GM19023 (cell line): Measurements from ENCODE around the gene CHIT1.

ENCODE experiments used
- ATAC-seq: cut with Tn5 transposase; IDR thresholded peaks from one replicate; pipeline ENCODE4 v1.9.1; 2021; ENCODE audit warnings: mild to moderate bottlenecking, moderate library complexity; ENCODE audit not compliant: unreplicated experiment

Gene CHIT1

DNA sequence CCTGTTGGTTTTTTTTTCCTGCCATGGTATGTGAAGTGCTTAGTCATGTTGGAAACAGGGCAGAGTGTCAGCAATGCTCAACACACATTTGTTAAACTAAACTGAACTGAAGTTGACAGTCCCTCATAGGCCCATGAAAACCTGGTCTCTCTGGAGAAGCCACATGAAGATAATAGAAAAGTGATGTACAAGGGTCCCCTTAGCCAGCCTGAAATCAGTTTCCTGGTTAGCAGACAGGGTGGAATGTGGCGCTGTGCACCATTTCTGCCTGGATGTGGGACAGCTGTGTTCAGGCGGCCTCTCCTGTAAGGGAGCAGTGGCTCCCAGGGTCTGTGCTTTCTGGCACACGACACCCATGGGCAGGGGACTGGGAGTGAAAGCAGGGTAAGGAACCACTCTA is 33.1 kb downstream of the CHIT1 start:
- no peak for ATAC-seq

DNA sequence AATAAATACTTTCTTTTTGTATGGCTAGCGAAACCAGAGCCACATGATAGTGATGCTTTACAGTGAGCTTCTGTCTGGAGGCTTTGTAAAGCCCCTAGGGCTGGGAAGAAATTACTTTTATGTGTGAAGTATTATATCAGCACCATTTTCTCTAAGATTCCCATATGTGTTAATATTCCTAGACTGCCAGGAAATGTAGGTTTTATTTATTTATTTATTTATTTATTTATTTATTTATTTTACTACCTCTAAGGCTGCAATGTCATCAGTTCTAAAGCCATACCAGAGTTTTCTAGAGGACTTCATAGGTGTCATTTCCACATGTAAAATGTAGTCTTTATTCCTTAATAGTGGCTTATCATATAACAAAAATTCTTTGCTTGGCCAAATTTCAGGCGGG is 38.5 kb downstream of the CHIT1 start:
- no peak for ATAC-seq

DNA sequence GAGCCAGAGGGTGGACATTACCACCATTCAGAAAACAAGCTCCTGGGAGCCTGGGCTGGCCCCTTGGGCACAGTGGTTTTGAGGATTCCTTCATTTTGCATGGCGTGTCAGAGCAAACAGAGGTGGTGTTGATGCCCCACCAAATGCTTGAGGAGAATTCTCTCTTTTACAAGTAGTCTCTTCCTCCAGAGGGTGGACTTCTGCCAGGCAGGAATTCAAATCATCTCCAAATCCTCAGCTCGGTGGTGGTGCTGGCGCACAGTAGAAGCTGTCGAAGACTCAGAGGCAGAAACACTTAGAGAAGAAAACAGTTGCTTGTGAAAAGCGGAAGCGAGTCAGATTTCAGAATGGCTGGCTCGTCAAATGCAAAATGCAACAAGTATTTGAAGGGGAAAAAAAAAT is 39.5 kb downstream of the CHIT1 start:
- ATAC-seq = no peak

DNA sequence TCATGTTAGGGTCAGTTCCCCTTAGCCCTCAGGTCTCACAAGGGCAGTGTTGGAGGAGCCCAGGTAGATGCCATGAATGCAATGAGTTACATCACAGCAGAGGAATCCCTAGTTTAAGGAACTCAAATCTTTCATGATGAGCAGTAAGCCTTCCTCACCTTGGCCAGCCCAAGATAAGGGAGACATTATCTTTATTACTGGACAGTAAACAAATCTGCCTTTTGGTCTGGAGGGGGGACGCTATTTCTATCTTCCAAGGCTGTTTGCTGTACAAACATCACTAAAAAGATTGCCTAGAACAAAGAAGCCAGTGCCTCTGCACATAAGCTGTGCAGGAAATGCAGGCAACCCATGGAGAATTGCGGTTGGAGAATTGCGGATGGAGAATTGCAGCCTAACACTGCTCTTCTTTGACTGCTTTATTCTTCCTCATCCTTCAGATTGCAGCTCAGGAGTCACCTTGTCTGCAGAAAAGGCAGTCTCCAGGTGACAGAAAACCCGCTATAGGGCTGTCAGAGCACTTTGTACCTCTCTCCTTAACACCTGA is 40.7 kb downstream of the CHIT1 start:
- ATAC-seq = no peak

DNA sequence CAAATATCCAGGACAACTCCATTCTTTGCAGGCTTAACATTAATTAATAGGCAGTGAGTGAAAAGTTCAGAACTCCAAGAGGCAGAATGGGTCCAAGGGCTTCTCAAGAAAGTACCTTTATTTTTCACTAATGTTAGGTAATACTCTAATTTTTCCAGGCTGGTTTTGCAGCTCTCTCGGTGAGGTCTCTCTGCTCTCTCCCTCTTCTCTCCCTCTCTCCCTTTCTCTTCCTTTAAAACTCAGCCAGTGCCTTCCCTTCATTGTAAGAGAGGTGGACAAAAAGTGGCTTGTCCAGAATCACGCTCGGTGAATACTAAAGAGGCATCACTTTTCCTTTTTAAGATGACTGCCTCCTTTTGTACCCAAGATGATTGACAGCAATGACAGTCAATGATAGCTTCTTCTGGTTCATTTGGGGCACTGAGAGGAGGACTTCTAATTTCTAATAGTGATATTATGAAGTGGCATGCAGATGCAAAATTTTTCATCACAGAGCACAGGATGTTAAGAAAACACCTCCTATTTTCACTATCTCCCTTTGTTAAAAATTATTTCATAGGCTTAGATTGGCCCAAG is 41.7 kb downstream of the CHIT1 start:
- no peak for ATAC-seq

DNA sequence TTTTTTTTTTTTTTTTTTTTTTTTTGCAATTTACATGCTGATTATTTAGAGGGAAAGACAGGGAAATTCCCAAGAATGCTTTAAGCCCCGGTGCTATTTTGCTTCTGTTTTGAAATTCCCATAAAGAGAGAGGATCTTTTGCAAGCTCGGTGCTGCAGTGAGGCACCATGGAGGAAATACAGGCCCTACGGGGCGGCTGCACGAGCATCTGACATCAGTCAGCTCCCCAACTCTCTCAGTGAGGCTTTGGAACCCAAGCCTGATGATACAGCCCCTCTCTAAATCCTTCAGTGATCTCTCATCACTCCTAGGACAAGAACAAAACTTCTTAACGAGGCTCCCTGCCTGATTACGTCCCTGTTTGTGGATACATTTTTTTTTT is 42.2 kb downstream of the CHIT1 start:
- ATAC-seq = no peak

DNA sequence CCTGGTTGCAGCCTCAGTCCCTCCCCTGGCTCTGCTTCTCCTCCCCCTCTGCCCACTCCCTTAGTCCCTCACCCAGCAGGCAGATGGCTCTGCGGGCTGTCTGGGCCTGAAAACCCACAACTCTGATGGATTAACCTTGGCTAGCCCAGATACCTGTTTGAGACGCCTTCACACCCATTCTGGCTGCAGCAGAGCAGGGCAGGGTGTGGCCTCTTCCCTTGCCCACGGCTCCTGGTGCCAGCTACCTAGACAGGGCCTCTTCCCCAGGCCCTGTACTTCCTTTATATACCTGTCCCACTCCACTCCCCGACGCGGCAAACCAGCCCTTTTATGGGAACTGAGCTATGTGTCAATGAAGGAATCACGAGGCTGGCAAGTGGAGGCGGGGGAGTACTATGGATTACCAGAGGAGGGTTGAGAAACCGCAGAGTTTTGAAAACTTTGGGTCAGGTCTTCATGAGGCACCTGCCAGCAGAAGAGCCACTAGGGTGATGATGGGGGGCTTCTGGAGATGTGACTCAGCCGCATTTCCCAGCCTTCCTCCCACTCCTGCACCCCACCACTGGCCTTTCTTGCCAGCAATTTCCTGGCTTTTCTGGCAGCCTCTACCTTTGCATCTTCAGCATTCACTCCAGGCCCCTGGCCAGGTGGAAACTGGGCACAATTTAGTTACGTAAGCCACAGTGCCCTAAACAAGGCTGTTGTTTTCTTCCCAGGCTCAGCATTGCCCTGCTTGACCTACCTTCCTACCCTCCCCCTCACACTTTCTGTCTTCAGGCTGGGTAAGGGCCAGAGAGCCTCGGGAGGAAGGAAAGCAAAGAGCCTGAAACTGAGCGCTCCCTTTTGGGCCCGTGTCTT is 42.8 kb downstream of the CHIT1 start, which contains the start of gene CHI3L1:
TSS of gene CHI3L1 (minus strand) at position 259 of the 858 bp plus-strand sequence. CDS start at position 178, 81 bp downstream.
- no peak for ATAC-seq

DNA sequence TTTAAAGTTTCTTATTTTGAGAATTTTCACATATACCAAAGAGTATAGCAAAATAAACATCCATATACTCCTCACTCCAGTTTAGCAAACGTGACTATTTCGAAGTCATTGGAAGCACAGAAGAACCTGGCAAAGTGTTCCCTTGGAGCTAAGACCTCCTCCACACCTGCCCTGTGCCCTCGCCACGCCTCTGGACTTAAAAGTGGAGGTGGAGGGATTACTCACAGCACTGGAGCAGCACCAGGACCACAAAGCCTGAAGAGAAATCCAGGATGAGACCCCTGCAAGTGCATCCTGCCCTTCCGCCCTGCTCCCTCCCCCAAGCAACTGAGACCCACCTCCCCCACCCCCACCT is 43.4 kb downstream of the CHIT1 start:
- ATAC-seq = no peak

DNA sequence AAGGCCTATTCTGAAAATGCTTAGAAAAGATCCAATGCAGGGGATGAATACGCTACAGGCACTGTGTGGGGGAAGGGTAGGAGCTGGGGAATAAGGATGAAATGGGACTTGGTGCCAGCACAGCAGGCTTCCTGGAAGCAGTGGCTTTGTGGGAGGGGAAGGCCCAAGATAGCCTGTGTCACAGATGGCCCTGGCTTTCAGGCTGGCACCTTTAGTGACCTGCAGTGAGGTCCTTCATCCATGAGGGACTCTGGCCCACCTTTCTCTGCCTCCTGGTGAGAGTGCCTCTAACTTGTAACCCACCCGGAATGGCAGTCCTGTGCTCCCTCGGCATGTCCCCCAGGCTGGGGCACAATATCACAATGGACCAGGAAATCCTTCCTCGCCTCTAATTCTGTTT is 43.9 kb downstream of the CHIT1 start:
- no peak for ATAC-seq

DNA sequence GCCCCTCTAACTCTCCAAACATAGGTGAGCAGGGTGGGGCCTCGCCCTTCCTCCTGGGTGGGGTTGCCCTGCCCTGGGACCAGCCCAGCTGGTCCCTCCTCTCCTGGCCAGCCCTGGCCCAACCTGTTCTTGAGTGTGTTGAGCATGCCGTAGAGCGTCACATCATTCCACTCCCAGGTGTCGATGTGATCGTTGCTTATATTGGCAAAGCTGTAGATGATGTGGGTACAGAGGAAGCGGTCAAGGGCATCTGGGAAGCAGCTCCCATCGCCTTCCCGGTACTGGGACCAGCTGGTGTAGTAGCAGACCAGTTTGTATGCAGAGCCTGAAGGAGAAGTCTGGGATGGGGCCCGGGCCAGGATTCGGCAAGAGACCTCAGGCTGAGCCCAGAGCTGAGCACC is 44.4 kb downstream of the CHIT1 start:
- ATAC-seq = no peak

DNA sequence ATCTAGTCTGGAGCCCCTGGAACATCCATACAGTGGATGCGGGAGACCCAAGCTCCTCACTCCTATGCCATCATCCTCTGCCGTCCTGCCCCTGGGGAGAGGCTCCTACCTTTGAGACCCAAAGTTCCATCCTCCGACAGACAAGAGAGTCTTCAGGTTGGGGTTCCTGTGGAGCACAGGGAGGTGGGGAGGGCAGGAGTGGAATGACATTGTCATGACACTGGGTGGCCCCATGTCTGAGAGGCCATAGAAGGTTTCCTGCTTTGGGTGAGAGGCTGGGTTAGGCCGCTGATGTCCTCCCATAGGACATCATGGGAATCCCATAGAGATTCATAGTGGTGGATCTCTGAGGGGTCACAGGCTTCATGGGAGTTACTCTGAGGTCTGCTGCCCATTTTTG is 45.0 kb downstream of the CHIT1 start:
- no peak for ATAC-seq

DNA sequence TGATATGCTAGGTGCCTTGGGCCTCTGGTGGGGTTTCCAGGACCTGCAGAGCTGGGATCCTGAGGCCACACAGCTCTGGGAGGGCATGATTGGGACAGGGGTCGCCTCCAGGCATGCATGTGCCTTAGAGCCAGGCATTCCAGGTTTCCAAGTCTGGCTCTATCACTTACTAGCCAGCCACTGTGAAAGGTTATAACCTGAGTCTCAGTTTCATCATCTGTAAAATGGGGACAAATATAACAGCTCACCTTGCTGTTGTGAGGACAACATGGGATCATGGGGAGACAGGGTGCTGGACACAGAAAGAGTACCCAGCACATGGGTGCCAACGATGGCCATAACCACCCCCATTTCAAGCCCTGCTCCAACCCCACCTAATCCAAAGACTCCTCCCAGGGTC is 45.6 kb downstream of the CHIT1 start:
- no peak for ATAC-seq

DNA sequence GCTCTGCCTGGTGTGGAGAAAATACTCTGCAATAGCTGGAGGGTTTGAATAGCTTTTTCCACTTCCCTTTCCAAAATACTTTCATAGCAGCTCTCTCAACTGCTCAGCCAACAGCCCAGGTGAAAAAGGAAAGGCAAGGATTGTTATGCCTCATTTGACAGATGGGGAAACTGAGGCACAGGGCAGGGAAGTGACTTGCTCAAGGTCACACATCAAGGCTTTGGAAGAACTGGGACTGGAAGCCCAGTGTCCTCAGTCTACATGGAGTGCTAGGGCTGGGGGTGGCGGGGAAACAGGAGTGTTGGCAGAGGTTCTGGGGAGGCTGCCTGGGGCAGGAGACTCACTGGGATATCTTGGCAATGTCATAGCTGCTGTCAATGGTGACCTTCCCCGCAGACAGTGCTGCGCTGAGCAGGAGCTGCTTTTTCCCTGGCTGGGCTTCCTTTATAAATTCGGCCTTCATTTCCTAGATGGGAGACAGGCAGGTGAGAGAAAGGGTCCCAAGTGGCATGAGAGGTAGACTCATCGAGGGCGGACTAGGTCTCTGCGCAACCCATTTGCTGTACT is 47.0 kb downstream of the CHIT1 start:
- no peak for ATAC-seq

DNA sequence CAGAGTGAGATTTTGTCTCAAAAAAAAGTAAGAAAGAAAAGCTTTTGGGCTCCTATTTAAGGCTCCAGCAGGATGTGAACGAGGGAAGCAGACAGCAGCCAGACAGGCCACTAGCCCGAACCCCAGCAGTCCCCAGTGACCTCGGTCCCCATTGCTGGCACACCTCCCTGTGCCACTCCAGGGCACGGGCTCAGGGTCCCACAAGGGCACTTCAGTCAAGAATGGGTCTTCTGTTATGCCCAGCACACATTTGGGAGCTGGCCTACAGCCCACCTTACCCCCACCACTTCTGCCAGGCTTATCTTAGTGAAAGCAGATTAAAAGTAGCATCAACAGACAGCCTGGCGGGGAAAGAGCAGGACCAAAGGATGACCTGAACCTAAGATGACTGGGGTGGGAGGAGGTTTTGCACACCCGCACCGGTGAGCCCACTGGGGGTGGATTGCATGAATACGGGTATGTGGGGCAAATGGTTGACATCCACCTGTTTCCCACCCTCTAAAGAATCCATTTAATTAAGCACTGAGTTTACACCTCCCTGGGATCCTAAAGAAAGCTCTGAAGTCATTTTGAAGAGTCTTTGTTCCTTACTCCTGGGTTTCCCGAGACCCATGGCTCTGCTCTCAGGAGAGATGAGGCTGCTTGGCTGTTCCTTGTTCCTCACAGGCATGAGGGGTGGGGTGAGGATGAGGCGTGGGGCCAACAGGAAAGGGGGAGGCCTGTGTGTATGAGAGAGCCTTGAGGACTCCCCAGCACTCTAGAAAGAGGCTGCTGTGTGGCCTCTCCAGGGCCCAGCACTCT is 47.7 kb downstream of the CHIT1 start:
- no peak for ATAC-seq

DNA sequence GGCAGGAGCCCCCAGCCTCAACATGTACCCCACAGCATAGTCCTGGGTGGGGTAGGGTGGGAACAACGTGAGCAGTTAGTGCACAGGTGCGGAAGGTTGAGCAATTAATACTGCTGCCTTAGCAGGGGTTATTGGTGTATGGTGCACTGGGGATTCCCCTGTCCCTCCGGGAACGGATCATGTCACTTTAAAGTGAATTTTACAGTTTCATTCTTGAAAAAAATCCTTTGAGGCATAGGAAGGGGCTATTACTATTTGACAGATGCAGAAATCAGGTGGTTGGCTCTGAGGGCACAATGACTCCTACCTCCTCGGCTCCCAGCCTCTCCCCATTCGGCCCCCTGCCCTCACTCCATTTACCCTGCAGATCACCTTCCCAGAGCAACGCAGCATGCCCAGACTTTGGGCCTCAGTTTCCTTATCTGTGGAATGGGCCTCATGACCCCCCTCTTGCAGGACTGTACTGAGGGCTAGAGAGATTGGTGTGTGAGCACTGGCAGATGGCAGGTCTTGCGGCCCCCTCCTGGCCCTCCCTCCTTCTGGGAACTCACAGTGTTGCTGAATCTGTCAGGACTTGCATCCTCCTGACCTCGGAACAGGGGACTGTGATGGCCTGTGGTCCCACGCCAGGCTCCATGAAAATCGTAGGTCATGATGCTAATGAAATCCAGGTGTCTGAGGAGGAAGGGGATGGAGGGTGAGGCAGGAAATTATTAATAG is 48.7 kb downstream of the CHIT1 start:
- no peak for ATAC-seq

DNA sequence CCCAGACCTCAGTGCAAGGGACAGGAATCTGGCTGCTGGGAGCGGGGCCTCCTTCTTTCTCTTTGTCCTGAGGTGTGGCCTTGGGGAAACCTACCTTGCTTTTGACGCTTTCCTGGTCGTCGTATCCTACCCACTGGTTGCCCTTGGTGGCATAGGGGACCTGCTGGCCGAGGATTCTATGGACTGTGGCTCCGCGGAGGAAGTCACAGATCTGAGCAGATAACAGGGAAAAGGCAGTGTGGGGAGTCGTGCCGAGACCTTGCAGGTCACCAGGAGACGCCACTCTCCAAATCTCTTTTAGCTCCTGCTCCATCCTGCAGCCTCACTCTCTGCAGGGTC is 49.8 kb downstream of the CHIT1 start:
- no peak for ATAC-seq

DNA sequence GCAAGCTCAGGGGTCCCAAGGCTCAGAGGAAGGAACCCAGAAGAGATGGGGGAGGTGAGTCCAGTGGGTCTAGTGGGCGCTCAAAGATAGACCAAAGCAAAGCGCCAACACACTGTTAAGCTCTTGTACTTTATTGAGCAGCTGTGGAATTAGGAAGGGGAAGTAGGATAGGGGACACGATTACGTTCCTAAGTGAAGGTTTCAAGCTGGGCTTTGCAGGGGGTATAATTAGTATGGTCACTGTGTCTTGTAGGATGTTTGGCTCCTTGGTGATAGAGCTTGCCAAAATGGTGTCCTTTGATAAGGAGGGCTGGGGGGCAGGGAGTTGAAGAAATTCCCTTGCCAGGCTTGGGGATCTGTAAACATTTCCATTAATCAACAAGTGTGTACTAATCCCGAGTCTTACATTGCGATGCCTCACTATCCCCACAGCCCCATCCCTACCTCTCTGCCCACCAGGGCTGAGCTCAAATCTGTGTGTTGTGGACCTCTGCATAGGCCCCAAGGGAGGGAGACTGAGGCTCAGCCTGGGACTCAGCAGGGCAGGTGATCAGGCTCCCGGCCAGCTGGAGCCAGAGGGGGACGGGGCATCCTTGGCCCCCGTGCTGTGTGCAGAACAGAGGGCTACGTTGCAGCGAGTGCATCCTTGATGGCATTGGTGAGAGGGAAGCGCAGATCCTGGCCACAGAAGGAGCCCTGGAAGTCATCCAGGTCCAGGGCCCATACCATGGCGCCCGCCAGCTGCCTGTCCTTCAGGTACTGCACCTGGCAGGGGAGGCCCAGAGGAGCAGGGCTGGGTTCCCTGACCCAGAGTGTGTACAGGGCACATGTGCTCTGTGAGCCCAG is 50.4 kb downstream of the CHIT1 start:
- ATAC-seq = no peak

DNA sequence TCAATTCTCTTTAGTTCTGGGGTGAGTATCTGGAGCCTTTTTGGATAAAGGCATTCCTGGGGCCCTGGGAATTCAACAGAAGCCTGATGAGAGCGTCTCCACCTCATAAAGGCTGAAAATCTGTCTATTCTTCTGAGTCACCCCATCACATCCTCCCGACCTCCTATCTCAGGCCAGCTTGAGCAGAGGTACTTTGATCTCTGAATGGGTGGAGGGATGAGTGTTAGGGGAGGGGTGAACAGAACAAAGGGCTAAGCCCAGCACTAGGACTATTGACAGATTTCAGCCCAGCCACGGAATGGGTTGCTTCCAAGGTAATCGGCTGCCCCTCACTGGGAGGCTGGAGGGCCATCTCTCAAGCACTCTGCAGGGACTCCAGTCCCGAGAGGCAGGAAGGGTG is 51.4 kb downstream of the CHIT1 start:
- ATAC-seq = no peak

DNA sequence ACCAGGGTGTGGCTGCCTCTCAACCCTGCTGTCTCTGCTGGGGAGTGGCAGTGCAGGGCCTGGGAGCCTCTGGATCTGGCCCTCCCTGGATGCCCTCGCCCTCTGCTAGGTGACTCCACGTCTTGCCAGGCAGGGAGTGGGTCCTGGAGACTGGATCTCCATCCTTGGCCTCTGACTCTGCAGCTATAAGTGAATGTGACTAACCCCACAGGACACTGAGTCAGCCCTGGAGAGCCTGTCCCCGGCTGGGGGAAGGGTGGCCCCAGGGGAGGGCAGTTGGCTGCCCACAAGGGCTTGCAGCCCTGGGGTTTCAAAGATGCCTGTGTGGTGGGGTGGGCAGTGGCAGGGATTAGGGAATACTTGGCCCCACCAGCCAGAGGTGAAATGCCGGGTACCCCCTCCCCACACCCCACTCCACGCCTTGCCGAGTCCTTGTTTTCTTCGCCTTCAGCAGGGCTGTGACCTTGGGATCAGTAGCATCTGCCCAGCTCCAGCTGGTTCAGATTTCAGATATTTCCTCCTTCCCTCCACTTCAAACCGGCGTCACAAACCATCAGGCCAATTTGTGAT is 51.9 kb downstream of the CHIT1 start:
- ATAC-seq = no peak

DNA sequence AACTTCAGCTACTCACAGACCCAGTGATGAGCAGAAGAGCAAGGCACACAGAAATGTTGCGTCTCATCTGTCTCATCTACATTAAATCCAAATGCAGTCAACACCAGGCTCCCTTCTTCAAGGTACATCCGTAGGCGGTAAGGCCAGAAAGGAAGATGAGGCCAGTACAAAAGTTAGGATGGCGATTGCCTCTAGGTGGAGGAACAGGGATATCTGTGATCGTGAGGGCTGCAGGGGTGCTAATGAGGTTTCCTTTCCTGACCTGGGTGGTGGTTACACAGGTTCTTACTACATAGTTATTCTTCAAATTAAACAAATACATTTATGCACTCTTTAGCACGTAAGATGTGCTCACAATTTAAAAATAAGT is 52.5 kb downstream of the CHIT1 start:
- no peak for ATAC-seq
